Measurements from ENCODE around the gene TPPP3.

- TF ChIP-seq ARNTL (CRISPR knock-in tag; IDR thresholded peaks at IDR 0.05; ENCODE audit: borderline replicate concordance, low read depth) (no peak), CSDC2 (CRISPR knock-in tag; IDR thresholded peaks at IDR 0.05) (no peak), SNAI2 (CRISPR knock-in tag; IDR thresholded peaks at IDR 0.05) (no peak), CREB5 (CRISPR knock-in tag; IDR thresholded peaks at IDR 0.05; ENCODE audit: low read depth) (no peak), ZNF565 (CRISPR knock-in tag; conservative IDR thresholded peaks at IDR 0.05; ENCODE audit: low read depth) (no peak), ZFP30 (CRISPR knock-in tag; IDR thresholded peaks at IDR 0.05) (no peak), RARB (CRISPR knock-in tag; IDR thresholded peaks at IDR 0.05) (no peak), ZNF70 (CRISPR knock-in tag; IDR thresholded peaks at IDR 0.05) (no peak), PPARA (CRISPR knock-in tag; IDR thresholded peaks at IDR 0.05; ENCODE audit: borderline replicate concordance) (no peak), ZC3H10 (CRISPR knock-in tag; IDR thresholded peaks at IDR 0.05) (no peak)
- TF ChIP-seq, protein P1, sequence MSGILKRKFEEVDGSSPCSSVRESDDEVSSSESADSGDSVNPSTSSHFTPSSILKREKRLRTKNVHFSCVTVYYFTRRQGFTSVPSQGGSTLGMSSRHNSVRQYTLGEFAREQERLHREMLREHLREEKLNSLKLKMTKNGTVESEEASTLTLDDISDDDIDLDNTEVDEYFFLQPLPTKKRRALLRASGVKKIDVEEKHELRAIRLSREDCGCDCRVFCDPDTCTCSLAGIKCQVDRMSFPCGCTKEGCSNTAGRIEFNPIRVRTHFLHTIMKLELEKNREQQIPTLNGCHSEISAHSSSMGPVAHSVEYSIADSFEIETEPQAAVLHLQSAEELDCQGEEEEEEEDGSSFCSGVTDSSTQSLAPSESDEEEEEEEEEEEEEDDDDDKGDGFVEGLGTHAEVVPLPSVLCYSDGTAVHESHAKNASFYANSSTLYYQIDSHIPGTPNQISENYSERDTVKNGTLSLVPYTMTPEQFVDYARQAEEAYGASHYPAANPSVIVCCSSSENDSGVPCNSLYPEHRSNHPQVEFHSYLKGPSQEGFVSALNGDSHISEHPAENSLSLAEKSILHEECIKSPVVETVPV (CRISPR knock-in tag; IDR thresholded peaks at IDR 0.05), result no peak
- TF ChIP-seq, protein P2, sequence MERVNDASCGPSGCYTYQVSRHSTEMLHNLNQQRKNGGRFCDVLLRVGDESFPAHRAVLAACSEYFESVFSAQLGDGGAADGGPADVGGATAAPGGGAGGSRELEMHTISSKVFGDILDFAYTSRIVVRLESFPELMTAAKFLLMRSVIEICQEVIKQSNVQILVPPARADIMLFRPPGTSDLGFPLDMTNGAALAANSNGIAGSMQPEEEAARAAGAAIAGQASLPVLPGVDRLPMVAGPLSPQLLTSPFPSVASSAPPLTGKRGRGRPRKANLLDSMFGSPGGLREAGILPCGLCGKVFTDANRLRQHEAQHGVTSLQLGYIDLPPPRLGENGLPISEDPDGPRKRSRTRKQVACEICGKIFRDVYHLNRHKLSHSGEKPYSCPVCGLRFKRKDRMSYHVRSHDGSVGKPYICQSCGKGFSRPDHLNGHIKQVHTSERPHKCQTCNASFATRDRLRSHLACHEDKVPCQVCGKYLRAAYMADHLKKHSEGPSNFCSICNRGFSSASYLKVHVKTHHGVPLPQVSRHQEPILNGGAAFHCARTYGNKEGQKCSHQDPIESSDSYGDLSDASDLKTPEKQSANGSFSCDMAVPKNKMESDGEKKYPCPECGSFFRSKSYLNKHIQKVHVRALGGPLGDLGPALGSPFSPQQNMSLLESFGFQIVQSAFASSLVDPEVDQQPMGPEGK (CRISPR knock-in tag; IDR thresholded peaks at IDR 0.05; ENCODE audit: borderline replicate concordance), result no peak
- TF ChIP-seq, protein P3, sequence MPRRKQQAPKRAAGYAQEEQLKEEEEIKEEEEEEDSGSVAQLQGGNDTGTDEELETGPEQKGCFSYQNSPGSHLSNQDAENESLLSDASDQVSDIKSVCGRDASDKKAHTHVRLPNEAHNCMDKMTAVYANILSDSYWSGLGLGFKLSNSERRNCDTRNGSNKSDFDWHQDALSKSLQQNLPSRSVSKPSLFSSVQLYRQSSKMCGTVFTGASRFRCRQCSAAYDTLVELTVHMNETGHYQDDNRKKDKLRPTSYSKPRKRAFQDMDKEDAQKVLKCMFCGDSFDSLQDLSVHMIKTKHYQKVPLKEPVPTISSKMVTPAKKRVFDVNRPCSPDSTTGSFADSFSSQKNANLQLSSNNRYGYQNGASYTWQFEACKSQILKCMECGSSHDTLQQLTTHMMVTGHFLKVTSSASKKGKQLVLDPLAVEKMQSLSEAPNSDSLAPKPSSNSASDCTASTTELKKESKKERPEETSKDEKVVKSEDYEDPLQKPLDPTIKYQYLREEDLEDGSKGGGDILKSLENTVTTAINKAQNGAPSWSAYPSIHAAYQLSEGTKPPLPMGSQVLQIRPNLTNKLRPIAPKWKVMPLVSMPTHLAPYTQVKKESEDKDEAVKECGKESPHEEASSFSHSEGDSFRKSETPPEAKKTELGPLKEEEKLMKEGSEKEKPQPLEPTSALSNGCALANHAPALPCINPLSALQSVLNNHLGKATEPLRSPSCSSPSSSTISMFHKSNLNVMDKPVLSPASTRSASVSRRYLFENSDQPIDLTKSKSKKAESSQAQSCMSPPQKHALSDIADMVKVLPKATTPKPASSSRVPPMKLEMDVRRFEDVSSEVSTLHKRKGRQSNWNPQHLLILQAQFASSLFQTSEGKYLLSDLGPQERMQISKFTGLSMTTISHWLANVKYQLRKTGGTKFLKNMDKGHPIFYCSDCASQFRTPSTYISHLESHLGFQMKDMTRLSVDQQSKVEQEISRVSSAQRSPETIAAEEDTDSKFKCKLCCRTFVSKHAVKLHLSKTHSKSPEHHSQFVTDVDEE (CRISPR knock-in tag; IDR thresholded peaks at IDR 0.05), result no peak
Measured at GRCh38 chr16:67419931-67420330, 26.6 kb upstream of the TPPP3 start.

All from SK-N-SH treated with all-trans-retinoic acid at 6 μM for 48 hours (cell line).